Stimulated activated CD4-positive, alpha-beta T cell treated with anti-CD3 and anti-CD28 coated beads, Interleukin-4, amount 100 ng/mL, for 48 hours (primary cell): Measurements from ENCODE around the gene ASAP3.
A peak's percentile ranks its signal among the peaks of the same experiment; 100 is the strongest.
"Not testable (repeated sequence)": the region's sequence is repeated elsewhere in the genome, so short reads cannot be mapped to it uniquely, and the experiment has no call there.

Experiments
- DNase-seq, 2 donors: peaks; one replicate each; pipeline ENCODE4 v3.0.0-alpha.2; 2020; ENCODE audit warnings: low read depth in 2 of 2

ASAP3 gene

DNA sequence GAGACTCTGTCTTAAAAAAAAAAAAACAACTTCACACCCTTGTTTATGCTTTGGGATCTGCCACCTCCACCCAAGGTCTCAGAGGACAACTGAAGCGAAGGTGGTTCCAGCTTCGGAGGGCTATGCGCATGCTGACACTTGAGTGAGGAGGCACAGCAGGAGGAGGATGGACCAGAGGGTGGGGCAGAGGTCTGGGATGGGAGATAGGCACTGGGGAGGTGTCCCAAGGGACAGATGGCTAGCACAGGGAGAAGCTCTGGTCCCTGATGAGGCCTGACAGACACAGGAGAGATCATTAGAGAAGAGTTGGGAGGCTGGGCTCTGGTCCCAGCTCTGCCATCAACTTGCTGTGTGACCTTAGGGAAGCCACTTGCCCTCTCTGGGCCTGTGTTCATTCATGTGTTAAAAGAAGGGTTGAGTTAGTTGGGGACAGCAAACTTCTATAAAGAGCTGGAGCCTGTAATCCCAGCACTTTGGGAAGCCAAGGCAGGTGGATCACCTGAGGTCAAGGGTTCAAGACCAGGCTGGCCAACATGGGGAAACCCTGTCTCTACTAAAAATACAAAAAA is 30.2 kb upstream of the ASAP3 start:
- DNase-seq: no peak

DNA sequence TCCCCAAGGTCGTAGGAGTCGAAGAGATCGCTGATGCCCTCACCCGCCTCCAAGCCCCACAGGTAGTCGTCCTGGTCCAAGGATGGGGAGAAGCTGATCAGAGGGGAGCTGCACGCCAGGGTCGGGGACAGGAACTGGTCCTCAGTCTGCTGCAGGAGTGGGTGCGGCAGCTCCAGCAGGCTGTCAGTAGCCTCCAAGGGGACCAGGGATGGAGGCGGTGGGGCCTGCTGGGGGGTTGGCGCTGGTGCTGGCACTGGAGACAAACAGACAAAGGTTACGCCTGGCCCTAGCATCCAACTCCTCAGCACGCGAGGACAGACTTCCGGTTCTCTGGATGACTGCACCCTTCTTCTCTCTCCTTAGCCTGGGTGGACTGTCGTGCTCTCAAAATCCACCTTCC is 25.9 kb upstream of the ASAP3 start:
- no peak for DNase-seq

DNA sequence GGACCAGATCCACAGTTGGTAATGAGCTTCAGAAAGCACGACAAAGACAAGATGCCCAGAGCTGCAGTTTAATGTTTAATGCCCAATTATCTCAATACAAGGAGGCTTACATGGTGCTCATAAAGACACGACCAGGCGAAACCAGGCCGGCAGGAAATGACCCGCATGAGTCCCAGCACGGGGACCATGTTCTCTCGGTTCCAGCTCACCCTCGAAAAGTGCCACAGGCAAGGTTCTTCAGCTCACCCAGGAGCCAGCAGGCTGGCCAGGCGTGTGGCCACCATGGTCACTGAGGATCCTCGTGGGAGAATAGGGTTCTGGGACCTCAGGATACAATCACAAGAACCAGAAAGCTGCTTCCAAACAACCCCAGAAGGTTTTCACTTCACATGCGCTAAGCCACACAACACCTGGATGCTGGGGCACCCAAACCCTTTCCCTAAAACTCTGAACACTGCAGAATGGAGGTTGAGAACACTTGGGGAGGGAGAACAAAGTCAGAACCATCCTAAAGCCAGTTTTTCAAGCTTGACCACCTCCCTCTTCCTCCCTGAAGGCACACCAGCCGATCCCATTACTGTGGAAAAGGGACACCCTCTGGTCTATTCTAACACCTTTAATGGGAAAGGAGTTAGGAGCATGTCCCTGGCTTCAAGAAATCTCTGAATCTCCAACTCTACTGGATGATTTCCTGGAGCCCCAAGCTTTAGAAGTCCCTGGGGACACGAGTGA is 22.6 kb upstream of the ASAP3 start:
- DNase-seq: no peak

DNA sequence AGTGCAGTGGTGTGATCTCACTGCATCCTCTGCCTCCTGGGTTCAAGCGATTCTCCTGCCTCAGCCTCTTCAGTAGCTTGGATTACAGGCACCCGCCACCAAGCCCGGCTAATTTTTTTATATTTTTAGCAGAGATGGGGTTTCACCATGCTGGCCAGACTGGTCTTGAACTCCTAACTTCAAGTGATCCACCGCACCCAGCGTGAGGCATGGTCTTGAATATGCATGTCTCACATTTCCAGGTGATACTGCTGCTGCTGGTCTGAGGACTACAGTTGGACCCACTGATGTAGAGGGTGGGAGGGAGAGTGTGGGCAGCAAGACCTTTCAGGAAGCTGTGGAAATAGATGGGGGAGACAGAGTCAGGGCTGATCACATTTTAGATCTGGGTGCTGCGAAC is 21.9 kb upstream of the ASAP3 start:
- DNase-seq: no peak

DNA sequence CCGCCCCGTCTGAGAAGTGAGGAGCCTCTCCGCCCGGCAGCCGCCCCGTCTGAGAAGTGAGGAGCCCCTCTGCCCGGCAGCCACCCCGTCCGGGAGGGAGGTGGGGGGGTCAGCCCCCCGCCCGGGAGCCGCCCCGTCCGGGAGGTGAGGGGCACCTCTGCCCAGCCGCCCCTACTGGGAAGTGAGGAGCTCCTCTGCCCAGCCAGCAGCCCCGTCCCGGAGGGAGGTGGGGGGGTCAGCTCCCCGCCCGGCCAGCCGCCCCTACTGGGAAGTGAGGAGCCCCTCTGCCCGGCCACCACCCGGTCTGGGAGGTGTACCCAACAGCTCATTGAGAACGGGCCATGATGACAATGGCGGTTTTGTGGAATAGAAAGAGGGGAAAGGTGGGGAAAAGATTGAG is 20.2 kb upstream of the ASAP3 start:
- DNase-seq: not testable (repeated sequence)

DNA sequence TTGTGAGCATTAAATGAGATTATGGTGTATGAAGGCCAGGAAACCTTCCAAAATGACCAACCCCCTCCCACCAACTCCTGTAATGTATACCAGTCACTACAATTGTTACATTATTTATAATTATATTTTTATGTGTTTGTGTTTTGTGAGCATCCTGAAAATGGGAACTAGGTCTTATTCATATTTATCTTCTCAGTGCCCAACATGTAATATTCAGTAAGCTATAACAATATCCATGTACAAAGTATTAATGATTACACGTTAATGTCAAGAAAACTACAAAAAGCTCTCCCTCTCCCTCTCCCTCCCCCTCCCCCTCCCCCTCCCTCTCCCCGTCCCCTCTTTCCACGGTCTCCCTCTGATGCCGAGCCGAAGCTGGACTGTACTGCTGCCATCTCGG is 19.0 kb upstream of the ASAP3 start:
- DNase-seq: no peak

DNA sequence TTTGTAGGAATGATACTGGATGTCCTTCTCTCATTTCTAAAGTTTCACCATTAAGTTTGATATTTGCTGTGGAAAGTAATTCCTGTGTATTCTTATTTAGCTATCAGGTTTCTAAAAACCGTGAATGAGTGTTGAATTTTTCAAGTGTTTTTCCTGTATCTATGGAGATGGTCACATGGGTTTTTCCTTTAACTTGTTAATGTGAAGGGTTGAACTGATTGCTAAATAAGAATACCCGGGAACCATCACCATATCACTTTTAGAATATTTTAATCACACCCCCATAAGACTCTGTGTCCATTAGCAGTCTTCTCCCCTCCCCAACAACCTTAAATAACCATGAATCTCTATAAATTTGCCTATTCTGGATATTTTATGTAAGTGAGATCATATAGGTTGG is 16.5 kb upstream of the ASAP3 start:
- DNase-seq: no peak

DNA sequence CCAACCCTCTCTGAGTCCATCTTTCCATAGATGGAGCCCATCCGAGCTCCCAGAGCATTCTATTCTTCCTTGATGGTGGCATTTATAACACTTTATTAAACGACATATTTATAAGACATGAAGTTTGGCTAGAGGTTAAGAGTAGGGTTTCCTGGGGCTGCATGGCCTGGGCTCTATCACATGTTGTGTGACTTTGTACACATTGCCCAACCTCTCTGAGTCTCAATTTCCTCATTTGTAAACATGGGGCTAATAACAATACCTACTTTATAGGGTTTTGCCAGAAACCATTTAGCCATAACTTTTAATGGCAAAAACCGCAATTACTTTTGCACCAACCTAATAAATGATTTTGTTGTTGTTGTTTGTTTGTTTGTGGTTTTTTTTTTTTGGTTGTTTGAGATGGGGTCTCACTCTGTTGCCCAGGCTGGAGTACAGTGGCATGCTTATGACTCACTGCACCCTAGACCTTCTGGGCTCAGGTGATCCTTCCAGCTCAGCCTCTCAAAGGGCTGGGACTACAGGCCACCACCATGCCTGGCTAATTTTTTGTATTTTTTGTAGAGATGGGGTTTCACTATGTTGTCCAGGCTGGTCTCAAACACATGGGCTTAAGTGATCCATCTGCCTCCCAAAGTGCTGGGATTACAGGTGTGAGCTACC is 13.9 kb upstream of the ASAP3 start:
- no peak for DNase-seq

DNA sequence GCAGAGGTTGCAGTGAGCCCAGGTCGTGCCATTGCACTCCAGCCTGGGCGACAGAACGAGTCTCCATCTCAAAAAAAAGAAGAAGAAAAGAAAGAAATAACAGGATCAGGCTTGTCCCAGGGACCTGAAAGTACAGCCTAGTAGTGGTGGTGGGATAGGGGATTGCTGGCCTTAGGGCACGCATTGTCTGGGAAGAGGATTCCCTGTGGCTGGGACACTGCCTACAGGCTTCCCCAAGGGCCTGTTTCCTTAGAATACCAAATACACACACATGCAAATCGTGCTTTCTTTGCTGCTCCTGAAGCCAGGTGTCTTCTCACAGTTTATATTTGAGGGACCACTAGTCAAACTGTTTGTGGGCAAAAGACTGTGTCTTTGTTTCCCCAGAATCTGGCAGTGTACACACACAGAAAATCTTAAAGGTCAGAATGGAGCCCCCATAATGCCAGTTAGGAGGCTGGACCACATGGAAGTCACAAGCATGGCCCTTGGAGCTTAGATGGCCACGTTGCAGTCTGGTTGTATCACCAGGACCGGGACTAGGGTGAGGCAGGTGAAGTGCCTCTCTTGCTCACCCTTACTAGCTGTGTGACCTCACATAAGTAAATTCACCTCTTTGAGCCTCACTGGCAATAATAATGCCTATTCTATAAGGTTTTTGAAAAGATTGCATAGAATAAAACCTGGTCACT is 12.7 kb upstream of the ASAP3 start:
- DNase-seq: no peak

DNA sequence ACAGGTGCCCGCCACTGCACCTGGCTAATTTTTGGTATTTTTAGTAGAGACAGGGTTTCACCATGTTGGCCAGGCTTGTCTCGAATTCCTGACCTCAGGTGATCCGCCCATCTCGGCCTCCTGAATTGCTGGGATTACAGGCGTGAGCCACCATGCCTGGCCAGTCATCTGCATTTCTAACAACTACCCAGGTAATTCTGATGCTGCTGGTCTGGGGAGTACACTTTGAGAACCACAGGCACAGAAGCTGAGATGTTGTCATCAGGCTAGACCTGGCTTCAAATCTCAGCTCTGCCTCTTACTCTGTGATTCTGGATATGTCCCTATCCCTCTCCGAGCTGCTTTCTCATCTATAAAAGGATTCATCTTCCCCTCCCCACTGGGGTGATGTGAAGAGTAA is 10.9 kb upstream of the ASAP3 start:
- DNase-seq: not testable (repeated sequence)

DNA sequence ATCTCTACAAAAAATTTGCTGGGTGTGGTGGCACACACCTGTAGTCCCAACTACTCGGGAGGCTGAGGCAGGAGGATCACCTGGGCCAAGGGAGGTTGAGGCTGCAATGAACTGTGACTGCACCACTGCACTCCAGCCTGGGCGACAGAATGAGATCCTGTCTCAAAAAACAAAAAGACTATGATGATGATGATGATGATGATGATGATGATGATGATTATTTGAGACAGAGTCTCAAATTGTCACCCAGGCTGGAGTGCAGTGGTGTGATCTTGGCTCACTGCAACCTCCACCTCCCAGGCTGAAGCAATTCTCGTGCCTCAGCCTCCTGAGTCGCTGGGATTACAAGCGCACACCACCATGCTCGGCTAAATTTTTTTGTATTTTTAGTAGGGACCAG is 8.8 kb upstream of the ASAP3 start:
- DNase-seq: not testable (repeated sequence)

DNA sequence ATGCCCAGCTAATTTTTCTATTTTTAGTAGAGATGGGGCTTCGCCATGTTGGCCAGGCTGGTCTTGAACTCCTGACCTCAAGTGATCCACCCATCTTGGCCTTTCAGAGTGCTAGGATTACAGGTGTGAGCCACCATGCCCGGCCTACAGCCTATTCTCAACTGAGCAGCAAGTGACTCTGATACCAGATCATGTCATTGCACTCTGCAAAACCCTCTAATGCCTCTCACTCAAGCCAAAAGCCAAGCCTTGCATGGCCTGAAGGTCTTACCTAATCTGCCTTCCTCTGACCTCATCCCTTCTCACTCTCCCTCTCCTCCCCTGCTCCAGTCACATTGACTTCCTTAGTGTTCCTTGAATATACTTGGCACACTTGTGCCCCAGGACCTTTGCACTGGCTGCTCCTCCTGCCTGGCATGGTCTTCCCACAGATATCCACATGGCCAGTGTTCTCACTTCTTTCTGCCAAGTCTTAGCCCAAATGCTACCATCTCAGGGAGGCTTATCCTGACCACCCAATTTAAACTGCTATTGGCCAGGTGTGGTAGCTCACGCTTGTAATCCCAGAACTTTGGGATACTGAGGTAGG is 8.2 kb upstream of the ASAP3 start:
- no peak for DNase-seq

DNA sequence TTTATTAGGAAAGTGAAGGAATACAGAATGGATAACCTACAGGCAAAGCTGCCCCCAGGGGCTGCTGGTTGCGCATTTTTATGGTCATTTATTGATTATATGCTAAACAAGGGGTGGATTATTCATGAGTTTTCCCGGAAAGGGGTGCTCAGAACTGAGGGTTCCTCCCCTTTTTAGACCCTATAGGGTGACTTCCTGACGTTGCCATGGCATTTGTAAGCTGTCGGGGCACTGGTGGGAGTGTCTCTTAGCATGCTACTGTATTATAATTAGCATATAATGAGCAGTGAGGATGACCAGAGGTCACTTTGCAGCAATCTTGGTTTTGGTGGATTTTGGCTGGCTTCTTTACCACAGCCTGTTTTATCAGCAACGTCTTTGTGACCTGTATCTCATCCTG is 5.9 kb upstream of the ASAP3 start:
- no peak for DNase-seq

DNA sequence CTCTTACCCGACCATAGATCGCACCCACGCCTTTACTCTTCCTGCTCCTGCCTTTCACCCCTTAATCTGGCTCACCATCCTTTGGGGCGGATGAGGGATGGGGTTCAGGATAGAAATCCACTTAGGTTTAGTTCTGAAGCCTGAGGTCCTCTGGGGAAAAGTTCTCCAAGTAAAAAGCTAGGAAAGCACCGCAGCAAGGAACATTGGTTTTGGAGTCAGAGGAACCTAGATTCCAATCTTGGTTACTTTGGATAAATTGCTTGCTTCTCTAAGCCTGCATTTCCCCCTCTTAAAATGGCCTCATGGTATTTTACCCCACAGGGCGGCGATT is 988 bp upstream of the ASAP3 start:
- DNase-seq: no peak

DNA sequence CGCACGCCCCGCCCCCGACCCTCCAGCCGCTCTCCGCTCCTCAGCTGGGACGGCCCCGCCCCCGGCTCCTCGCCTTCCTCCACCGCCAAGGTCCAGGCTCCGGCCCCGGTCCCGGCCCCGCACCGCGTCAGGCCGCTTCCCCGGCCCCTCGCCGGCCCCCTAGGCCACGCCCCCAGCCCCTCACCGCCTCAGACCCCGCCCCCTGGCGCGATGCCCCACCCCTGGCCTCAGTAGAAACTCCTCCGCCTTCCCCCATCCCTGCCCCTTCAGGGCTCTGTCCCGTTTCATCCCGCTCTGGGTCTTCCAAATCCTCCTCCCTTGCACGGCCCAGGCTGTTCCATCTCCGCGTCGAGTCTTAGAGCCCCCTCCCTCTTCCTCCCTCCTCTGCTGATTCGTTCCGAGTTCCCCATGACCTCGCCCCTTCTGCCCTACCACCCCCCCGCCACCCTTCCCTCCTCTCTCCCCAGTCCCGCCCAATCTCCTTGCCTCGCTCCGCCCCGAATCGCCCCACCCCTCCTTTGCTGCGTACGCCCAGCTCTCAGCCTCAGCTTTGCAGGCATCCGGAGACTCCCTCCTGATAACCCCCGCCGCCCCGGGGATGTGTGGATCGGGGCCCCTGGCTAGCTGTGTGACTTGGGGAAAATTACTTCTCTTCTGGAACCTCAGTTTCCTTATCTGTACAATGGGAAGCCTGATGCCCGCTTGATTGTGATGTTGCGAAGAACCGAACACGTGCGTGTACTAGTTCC is 448 bp upstream of the ASAP3 start:
- DNase-seq: peak; percentile 85 to 90

DNA sequence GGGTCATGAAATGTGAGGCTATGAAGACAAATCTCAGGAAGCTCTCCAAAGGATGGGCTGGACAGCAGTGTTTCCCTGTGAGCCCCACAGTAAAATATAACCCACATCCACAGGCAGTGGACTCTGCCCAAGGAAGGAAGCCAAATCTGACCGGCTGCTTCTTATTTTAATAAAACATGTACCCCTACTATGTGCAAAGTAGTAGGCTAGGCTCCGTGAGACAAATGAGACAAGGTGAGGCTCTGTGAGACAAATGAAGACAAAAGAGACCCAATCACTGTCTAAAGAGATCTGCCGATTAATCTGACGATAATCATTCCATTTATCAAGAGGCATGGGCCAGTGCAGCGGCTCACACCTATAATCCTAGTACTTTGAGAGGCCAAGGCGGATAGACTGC is 2.1 kb downstream of the ASAP3 start:
- no peak for DNase-seq

DNA sequence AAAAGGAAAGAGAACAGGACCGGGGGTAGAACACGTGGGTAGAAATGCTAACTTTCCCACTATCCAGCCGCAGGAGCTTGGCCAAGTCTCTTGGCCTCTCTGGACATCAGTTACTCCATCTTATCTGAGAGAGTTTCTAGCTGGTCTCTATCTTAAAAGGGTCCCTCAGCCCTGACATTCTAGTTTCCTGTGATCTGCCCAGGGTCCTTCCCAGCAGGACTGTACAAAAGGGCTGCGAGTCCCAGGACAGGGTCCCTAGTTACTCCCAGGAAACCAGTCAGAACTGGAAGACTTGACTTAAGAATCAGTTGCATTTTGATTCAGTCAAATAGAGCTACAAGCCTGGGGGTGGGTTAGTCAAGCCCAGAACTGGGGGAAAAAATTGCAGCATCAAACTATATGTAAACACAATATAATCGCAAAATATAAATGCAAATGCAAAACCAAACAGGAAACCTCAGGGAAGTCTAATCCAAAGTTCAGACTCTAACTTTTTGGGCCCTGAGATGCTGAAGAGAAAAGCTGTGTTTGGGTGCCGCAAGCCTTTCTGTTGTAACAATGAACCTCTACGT is 2.9 kb downstream of the ASAP3 start:
- no peak for DNase-seq

DNA sequence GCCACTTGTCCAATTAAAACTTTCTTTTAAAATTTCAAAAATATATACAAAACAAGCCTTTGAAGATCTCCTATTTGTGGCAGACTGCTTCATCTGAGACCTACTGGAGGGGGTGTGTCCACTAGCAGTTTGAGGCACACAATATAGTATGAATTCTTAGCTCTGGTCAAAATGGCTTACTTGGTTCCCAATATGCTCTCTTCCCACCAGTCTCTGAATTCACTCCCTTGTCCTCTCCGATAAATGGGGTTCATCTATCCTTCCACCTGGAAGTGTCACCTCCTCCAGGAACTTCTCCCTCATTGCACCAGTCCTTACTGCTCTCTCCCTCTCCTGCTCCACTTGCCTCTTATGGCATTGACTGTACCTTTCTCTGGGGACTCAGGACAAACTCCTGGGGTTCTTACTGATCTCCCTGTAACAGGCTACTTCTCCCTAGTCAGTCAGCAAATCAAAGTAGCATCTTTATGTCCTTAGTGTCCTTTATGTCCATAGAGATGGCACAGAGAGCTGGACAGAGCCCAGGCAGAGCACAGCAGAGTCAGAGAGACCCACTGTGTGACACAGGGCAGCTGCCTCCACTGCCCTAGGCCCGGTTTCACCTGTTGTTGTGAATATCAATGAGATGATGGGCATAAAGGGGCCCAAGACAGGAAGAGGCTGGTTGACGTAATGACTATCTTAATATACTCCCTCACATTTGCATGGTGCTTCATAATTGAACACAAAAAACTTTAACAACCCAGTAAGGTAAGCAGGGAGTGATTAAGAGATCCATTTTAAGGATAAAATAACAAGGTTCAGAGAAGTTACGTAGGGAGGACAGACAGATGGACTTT is 3.6 kb downstream of the ASAP3 start:
- DNase-seq: no peak

DNA sequence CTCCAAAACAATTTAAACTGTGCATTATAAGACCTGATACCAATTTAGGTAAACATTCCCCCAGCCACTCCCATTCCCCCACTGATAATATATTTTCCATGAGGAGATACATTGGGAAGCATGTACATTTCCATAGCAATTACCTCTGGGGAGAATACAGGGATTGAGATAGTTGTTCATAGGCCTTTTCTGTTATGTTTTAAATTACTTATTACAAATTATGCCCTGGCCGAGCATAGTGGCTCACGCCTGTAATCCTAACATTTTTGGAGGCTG is 4.4 kb downstream of the ASAP3 start:
- DNase-seq: no peak

DNA sequence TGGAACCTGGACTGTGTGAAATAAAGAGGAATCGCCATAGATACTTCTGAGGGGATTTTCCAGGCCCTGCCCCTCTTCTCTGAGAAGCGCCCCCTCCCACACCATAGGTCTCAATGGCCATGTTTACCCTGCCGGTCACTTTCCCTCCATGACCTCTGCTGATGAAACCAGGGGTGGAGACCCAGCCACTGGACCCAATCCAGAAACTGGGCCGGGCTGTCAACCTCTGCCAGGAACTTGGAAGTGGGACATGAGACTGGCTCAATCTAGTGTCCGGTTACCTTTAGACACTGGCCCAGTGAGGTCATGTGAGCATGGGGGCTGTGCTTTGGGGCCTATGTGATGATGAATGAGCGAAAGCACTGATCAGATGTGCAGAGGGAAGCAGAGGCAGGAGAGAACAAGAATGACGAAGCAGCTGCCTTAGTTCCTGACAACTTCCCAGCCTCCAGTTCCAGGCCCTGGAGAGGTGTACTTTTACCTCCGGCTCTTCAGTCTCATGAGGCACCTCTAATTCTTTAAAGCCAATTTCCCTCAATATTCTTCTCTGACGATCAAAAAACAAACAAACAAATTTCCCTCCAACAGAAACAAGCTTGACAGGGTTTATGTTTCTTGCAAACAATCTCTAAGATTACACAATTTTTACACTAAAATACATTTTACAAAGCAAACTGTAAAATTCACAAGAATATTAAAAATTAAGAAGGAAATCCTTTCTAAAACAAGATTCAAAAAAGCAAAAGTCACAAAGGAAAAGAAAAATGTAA is 4.9 kb downstream of the ASAP3 start:
- DNase-seq: no peak
